SK-N-SH treated with all-trans-retinoic acid at 6 μM for 48 hours (cell line): ENCODE results near the gene TMEM139.

Source experiments
- ATAC-seq: fragments of 200-7000 bp; cut with Tn5 transposase; 3 replicates; pipeline ENCODE4 v1.9.1; 2020; ENCODE audit warnings: mild to moderate bottlenecking, moderate library complexity
- ARNTL ChIP-seq: fragments of 450-650 bp; formaldehyde crosslinking; IDR thresholded peaks from 2 replicates; pipeline ENCODE4 v1.5.0; 2020; ENCODE audit warnings: low read depth, mild to moderate bottlenecking, moderate library complexity, borderline replicate concordance
- BACH2 ChIP-seq: fragments of 250-450 bp; sonication (Bioruptor Pico); IDR thresholded peaks from 2 replicates; pipeline ENCODE4 v1.9.0; 2021; ENCODE audit warnings: mild to moderate bottlenecking, borderline replicate concordance
- CREB5 ChIP-seq: fragments of 250-450 bp; sonication (Bioruptor Pico); IDR thresholded peaks from 2 replicates; pipeline ENCODE4 v1.5.1; 2020; ENCODE audit warnings: low read depth, mild to moderate bottlenecking, moderate library complexity
- CSDC2 ChIP-seq: fragments of 250-450 bp; sonication (Bioruptor Pico); IDR thresholded peaks from 2 replicates; pipeline ENCODE4 v1.5.0; 2020; ENCODE audit warnings: mild to moderate bottlenecking, moderate library complexity
- CSRNP3 ChIP-seq: fragments of 250-450 bp; sonication (Bioruptor Pico); IDR thresholded peaks from 2 replicates; pipeline ENCODE4 v1.5.1; 2021; ENCODE audit warnings: mild to moderate bottlenecking, moderate library complexity
- ESRRG ChIP-seq: fragments of 250-450 bp; sonication (Bioruptor Pico); IDR thresholded peaks from 2 replicates; pipeline ENCODE4 v1.6.1; 2021; ENCODE audit warnings: mild to moderate bottlenecking
- GLIS3 ChIP-seq: fragments of 250-450 bp; sonication (Bioruptor Pico); IDR thresholded peaks from 2 replicates; pipeline ENCODE4 v1.5.0; 2020; ENCODE audit warnings: mild to moderate bottlenecking, moderate library complexity
- OSR1 ChIP-seq: fragments of 250-450 bp; sonication (Bioruptor Pico); IDR thresholded peaks from 2 replicates; pipeline ENCODE4 v1.8.0; 2022; ENCODE audit warnings: moderate library complexity, mild to moderate bottlenecking, inconsistent platforms
- POU6F1 ChIP-seq: fragments of 250-450 bp; sonication (Bioruptor Pico); IDR thresholded peaks from 2 replicates; pipeline ENCODE4 v1.8.0; 2021; ENCODE audit warnings: low read depth, mild to moderate bottlenecking, moderate library complexity, borderline replicate concordance
- PPARA ChIP-seq: fragments of 250-450 bp; sonication (Bioruptor Pico); IDR thresholded peaks from 2 replicates; pipeline ENCODE4 v1.5.0; 2020; ENCODE audit warnings: mild to moderate bottlenecking, borderline replicate concordance
- SNAI2 ChIP-seq: fragments of 250-450 bp; sonication (Bioruptor Pico); IDR thresholded peaks from 2 replicates; pipeline ENCODE4 v1.5.0; 2020; ENCODE audit warnings: mild to moderate bottlenecking, moderate library complexity
- TCF4 ChIP-seq: fragments of 250-450 bp; sonication (Bioruptor Pico); IDR thresholded peaks from 2 replicates; pipeline ENCODE4 v1.8.0; 2021; ENCODE audit warnings: mild to moderate bottlenecking, moderate library complexity, borderline replicate concordance
- TOX ChIP-seq: fragments of 250-450 bp; sonication (Bioruptor Pico); IDR thresholded peaks from 2 replicates; pipeline ENCODE4 v1.8.0; 2021; ENCODE audit warnings: mild to moderate bottlenecking, moderate library complexity, borderline replicate concordance
- TSHZ2 ChIP-seq: fragments of 250-450 bp; sonication (Bioruptor Pico); IDR thresholded peaks from 2 replicates; pipeline ENCODE4 v1.5.0; 2020; ENCODE audit warnings: mild to moderate bottlenecking, moderate library complexity
- ZC3H10 ChIP-seq: fragments of 250-450 bp; sonication (Bioruptor Pico); IDR thresholded peaks from 2 replicates; pipeline ENCODE4 v1.5.1; 2021; ENCODE audit warnings: mild to moderate bottlenecking, moderate library complexity
- ZFP3 ChIP-seq: fragments of 250-450 bp; sonication (Bioruptor Pico); IDR thresholded peaks from 2 replicates; pipeline ENCODE4 v1.5.0; 2020; ENCODE audit warnings: mild to moderate bottlenecking, moderate library complexity
- ZFP30 ChIP-seq: fragments of 450-650 bp; formaldehyde crosslinking; IDR thresholded peaks from 2 replicates; pipeline ENCODE4 v1.5.0; 2022; ENCODE audit warnings: mild to moderate bottlenecking, moderate library complexity
- ZNF565 ChIP-seq: fragments of 450-650 bp; formaldehyde crosslinking; conservative IDR thresholded peaks from 2 replicates; pipeline ENCODE4 v1.5.0; 2020; ENCODE audit warnings: low read depth, mild to moderate bottlenecking, moderate library complexity
- ZNF8 ChIP-seq: fragments of 450-650 bp; formaldehyde crosslinking; IDR thresholded peaks from 2 replicates; pipeline ENCODE4 v1.5.0; 2020; ENCODE audit warnings: mild to moderate bottlenecking, moderate library complexity

Gene TMEM139

GRCh38 chr7:143281529-143281928 is 3.2 kb upstream of the TMEM139 start:
- no peak for TF ChIP-seq CSRNP3 (CRISPR knock-in tag)
- no peak for TF ChIP-seq BACH2
- no peak for TF ChIP-seq ZNF8 (CRISPR knock-in tag)
- no peak for TF ChIP-seq ZC3H10 (CRISPR knock-in tag)
- no peak for TF ChIP-seq SNAI2 (CRISPR knock-in tag)
- no peak for TF ChIP-seq CREB5 (CRISPR knock-in tag)
- TF ChIP-seq PPARA: no peak
- TF ChIP-seq ESRRG (CRISPR knock-in tag): no peak
- TF ChIP-seq ZNF565 (CRISPR knock-in tag): no peak
- no peak for ATAC-seq

- TF ChIP-seq BACH2 (no peak), OSR1 (CRISPR knock-in tag) (no peak), ARNTL (CRISPR knock-in tag) (no peak), POU6F1 (no peak), CSRNP3 (CRISPR knock-in tag) (no peak), GLIS3 (no peak), TSHZ2 (no peak), ZNF8 (CRISPR knock-in tag) (no peak), ZFP30 (no peak), TOX (CRISPR knock-in tag) (no peak), CREB5 (CRISPR knock-in tag) (no peak), TCF4 (no peak), ZNF565 (CRISPR knock-in tag) (no peak)
- ATAC-seq: no peak
These were observed 2.6 kb upstream of the TMEM139 start for GRCh38 chr7:143282124-143282523.

GRCh38 chr7:143283381-143283780 is 1.4 kb upstream of the TMEM139 start:
- no peak for TF ChIP-seq BACH2
- TF ChIP-seq ZFP3 (CRISPR knock-in tag): no peak
- TF ChIP-seq CSDC2 (CRISPR knock-in tag): no peak
- TF ChIP-seq TSHZ2: no peak
- no peak for TF ChIP-seq SNAI2 (CRISPR knock-in tag)
- no peak for TF ChIP-seq GLIS3
- no peak for ATAC-seq
